Measurements from ENCODE around the gene LGMN.

DNA sequence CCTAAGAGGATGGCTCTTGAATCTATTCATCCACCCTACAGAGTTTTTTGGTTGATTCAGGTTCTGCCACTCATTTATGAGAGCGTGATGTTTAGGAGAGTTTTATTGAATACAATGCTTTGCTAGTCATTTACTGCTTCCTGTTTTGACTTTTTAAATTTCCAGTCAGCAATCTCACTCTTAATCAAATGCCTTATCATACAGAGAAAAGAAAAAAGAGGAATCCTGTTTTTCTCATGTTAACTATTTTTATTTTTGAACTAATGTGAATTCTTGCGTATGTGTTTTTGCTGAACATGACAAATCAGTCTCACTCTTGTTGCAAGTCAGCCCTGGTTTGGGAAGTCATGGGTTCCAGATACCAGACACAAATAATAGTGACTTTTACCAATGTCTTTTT lies 22.1 kb upstream of the LGMN start:
- TF ChIP-seq, protein P1, sequence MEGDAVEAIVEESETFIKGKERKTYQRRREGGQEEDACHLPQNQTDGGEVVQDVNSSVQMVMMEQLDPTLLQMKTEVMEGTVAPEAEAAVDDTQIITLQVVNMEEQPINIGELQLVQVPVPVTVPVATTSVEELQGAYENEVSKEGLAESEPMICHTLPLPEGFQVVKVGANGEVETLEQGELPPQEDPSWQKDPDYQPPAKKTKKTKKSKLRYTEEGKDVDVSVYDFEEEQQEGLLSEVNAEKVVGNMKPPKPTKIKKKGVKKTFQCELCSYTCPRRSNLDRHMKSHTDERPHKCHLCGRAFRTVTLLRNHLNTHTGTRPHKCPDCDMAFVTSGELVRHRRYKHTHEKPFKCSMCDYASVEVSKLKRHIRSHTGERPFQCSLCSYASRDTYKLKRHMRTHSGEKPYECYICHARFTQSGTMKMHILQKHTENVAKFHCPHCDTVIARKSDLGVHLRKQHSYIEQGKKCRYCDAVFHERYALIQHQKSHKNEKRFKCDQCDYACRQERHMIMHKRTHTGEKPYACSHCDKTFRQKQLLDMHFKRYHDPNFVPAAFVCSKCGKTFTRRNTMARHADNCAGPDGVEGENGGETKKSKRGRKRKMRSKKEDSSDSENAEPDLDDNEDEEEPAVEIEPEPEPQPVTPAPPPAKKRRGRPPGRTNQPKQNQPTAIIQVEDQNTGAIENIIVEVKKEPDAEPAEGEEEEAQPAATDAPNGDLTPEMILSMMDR (conservative IDR thresholded peaks at IDR 0.05 in 1 of 2, IDR thresholded peaks at IDR 0.05 in 1 of 2; ENCODE audit: low read depth in 1 of 2, low read length in 2 of 2) = no peak
- TF ChIP-seq EZH2 (IDR thresholded peaks at IDR 0.05; ENCODE audit: low read length, missing control alignments) = no peak
